A673 (cell line): ENCODE results near the gene TRPV5. TPM values are rescaled to one million over a fixed set of nuclear protein-coding genes. Genes with fewer than 3 reads are reported as not detected.

Source experiments
- BruUV-seq: library from RNA; stranded (reverse); fragments of 400-500 nt; replicated peaks from 2 replicates; lab custom pipeline; 2021; lab: Mats Ljungman, UMichigan
- CTCF ChIA-PET: fragments of 300-600 bp; sonication (Branson Sonifier 250); formaldehyde crosslinking; loops from one replicate; lab custom pipeline; 2022; ENCODE audit warnings: antibody characterized with exemption; lab: Charles Lee
- POLR2A ChIA-PET: fragments of 300-600 bp; sonication (Branson Sonifier 250); formaldehyde crosslinking; loops from one replicate; lab custom pipeline; 2022; ENCODE audit warnings: antibody characterized with exemption; ENCODE audit not compliant: low non-redundant PET; lab: Charles Lee
- DNase-seq: peaks from one replicate; pipeline ENCODE4 v3.0.0-alpha.2; 2015; ENCODE audit warnings: low spot score
- H3K27ac ChIP-seq: fragments of 200-600 bp; sonication (generic); 2 replicates; pipeline ENCODE4 v1.5.1; 2016; ENCODE audit warnings: mixed run types, low read depth, mild to moderate bottlenecking, mixed read lengths, antibody characterized with exemption, low read length; ENCODE audit not compliant: poor library complexity, severe bottlenecking
- H3K27me3 ChIP-seq: fragments of 200-600 bp; sonication (generic); replicated peaks from 2 replicates; pipeline ENCODE4 v1.6.1; 2017; ENCODE audit warnings: mixed run types, low read depth, mild to moderate bottlenecking, mixed read lengths, antibody characterized with exemption, low read length; ENCODE audit not compliant: insufficient read depth, poor library complexity
- H3K36me3 ChIP-seq: fragments of 200-600 bp; sonication (generic); 2 replicates; pipeline ENCODE4 v1.6.1; 2016; ENCODE audit warnings: mixed run types, mild to moderate bottlenecking, mixed read lengths, antibody characterized with exemption, low read length; ENCODE audit not compliant: insufficient read depth, poor library complexity, severe bottlenecking
- H3K4me1 ChIP-seq: fragments of 200-600 bp; sonication (generic); 2 replicates; pipeline ENCODE4 v1.6.1; 2017; ENCODE audit warnings: mixed run types, mild to moderate bottlenecking, mixed read lengths, antibody characterized with exemption, low read length; ENCODE audit not compliant: insufficient read depth, poor library complexity, severe bottlenecking
- H3K4me3 ChIP-seq: fragments of 200-600 bp; sonication (generic); 2 replicates; pipeline ENCODE4 v1.5.1; 2016; ENCODE audit warnings: low read depth, mixed run types, mild to moderate bottlenecking, mixed read lengths, low read length; ENCODE audit not compliant: poor library complexity, severe bottlenecking
- H3K9me3 ChIP-seq: fragments of 200-600 bp; sonication (generic); 2 replicates; pipeline ENCODE4 v1.6.1; 2016; ENCODE audit warnings: mixed run types, low read depth, mild to moderate bottlenecking, mixed read lengths, antibody characterized with exemption, low read length; ENCODE audit not compliant: poor library complexity, severe bottlenecking
- CTCF ChIP-seq: fragments of 300-800, 200-600 bp; sonication (generic); conservative IDR thresholded peaks from 2 replicates; pipeline ENCODE4 v1.5.1; 2017; ENCODE audit warnings: low read depth, mild to moderate bottlenecking, antibody characterized with exemption, low read length, moderate library complexity, mixed read lengths
- EZH2 ChIP-seq: fragments of 200-600 bp; sonication (generic); IDR thresholded peaks from 2 replicates; pipeline ENCODE4 v1.6.1; 2017; ENCODE audit warnings: borderline replicate concordance, low read depth, mild to moderate bottlenecking, mixed read lengths, antibody characterized with exemption, low read length; ENCODE audit not compliant: poor library complexity, severe bottlenecking
- intact Hi-C: fragments of 100-400 bp; cut with micrococcal nuclease; formaldehyde crosslinking; loops from one replicate; pipeline ENCODE4 v1.10.0; 2022; ENCODE audit not compliant: unreplicated experiment
- total RNA-seq: library from RNA; stranded (reverse); gene quantifications from 2 replicates; pipeline ENCODE4 v1.2.3, GENCODE V29; 2021

Gene TRPV5
- total RNA-seq, 1 experiment from 2014 or later = not detected

DNA sequence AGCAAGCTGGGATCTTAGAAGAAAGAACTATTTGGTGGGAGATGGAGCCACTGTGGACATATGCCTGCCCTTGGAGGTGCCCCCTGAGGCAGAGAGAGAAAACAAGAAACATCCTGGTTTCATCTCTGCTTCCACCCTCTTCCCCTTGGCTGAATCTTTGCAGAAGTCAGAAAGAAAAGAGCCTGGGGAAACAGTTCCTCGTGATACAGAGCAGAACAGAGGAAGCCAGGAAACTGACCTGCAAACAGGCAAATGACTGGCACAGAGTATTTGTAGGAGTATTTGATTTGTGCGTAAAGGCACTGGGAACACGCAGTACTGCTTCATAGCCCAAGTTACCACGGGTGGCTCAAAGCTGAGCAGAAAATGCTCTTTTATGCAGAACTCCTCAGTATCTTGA, 35.6 kb upstream of the TRPV5 start:
- no peak for DNase-seq
- ChIA-PET CTCF (interaction anchor here (0.7 kb wide), 1 partner anchor 10 kb away, joined by 3 read pairs; no protein-coding TSS in a partner anchor), POLR2A (no interaction called here)
- H3K4me1 ChIP-seq = no peaks in the 10 kb centered on the region
- TF ChIP-seq EZH2 (no peak), CTCF (no peak)
- no peaks in the 10 kb centered on the region for H3K9me3 ChIP-seq
- no peak overlapping the region for H3K4me3 ChIP-seq
- no peak overlapping the region for H3K27ac ChIP-seq
- H3K27me3 ChIP-seq = no peaks in the 10 kb centered on the region
- no TSS peak for BruUV-seq
- intact Hi-C loops = no loop called here
- H3K36me3 ChIP-seq = no peaks in the 10 kb centered on the region

DNA sequence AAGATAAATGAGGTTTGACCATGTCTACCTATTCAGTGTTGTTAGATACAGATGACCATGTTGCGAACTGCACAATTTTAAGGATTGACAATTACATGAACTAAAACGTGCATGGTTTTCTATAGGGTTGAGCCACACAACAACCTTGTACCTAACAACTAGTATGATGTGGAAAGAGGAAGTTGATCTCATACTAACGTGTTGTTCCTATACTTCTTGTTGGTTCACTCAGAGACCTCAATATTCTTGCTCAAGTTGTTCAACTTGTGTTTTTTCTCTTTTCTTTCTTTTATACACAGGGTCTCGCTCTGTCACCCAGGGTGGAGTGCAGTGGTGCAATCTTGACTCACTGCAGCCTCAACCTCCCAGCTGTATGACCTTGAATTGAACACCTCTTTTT, 34.7 kb upstream of the TRPV5 start:
- H3K4me3 ChIP-seq = no peak overlapping the region
- H3K27me3 ChIP-seq = no peaks in the 10 kb centered on the region
- no TSS peak for BruUV-seq
- no peak for TF ChIP-seq CTCF
- no peak for TF ChIP-seq EZH2
- no peaks in the 10 kb centered on the region for H3K36me3 ChIP-seq
- ChIA-PET CTCF (no interaction called here), POLR2A (no interaction called here)
- H3K4me1 ChIP-seq = no peaks in the 10 kb centered on the region
- DNase-seq = no peak
- no peak overlapping the region for H3K27ac ChIP-seq
- H3K9me3 ChIP-seq = no peaks in the 10 kb centered on the region
- intact Hi-C loops = no loop called here

GRCh38 chr7:142964502-142965246, 31.1 kb upstream of the TRPV5 start:
- H3K27ac ChIP-seq = no peak overlapping the region
- POLR2A ChIA-PET = no interaction called here
- no TSS peak for BruUV-seq
- CTCF ChIA-PET = no interaction called here
- no peak overlapping the region for H3K4me3 ChIP-seq
- intact Hi-C loops = no loop called here
- no peak for DNase-seq
- H3K36me3 ChIP-seq = no peaks in the 10 kb centered on the region
- H3K9me3 ChIP-seq = no peaks in the 10 kb centered on the region
- TF ChIP-seq CTCF (no peak), EZH2 (no peak)
- no peaks in the 10 kb centered on the region for H3K27me3 ChIP-seq
- H3K4me1 ChIP-seq = no peaks in the 10 kb centered on the region
